ENCODE data around the gene SMG5. TPM values are rescaled to one million over a fixed set of nuclear protein-coding genes. Genes with fewer than 3 reads are reported as not detected.

The SMG5 gene
- total RNA-seq, 1 experiment from 2014 or later, result 126 TPM

- CTCF ChIA-PET, result interaction anchor here (0.7 kb wide), 1 partner anchor 151 kb away, joined by 6 read pairs; no protein-coding TSS in a partner anchor
- peaks cover 35% of the 10 kb centered on the region for H4K20me1 ChIP-seq (ENCODE audit: low read length)
Measured at GRCh38 chr1:156276966-156277381, 5.7 kb downstream of the SMG5 start.

GRCh38 chr1:156276532-156276931 lies 6.1 kb downstream of the SMG5 start:
- H2AFZ ChIP-seq (ENCODE audit: low read length), result no peak overlapping the region
- no peak overlapping the region for H3K27ac ChIP-seq (ENCODE audit: low read length)
- no peak overlapping the region for H3K9ac ChIP-seq (ENCODE audit: low read length)
- TF ChIP-seq EZH2phosphoT487 (IDR thresholded peaks at IDR 0.05; ENCODE audit: borderline replicate concordance, low read length), result no peak
- no peak for TF ChIP-seq EZH2 (IDR thresholded peaks at IDR 0.05; ENCODE audit: low read length, unreplicated experiment)
- TF ChIP-seq CTCF (conservative IDR thresholded peaks at IDR 0.05; ENCODE audit: low read depth, low read length), result no peak
- no peaks in the 10 kb centered on the region for H3K9me3 ChIP-seq (ENCODE audit: low read length)
- H3K4me2 ChIP-seq (ENCODE audit: low read length), result no peak overlapping the region
- peaks cover 78% of the 10 kb centered on the region for H3K36me3 ChIP-seq (ENCODE audit: low read depth, low read length)
- H3K79me2 ChIP-seq (ENCODE audit: low read length), result peaks cover 38% of the 10 kb centered on the region
- BruUV-seq (replicated peaks), result no TSS peak
- no peaks in the 10 kb centered on the region for H3K9me2 ChIP-seq (replicated peaks; ENCODE audit: low read length)
- no peaks in the 10 kb centered on the region for H3K27me3 ChIP-seq (ENCODE audit: low read length)
- H3K4me3 ChIP-seq (ENCODE audit: low read length), result no peak overlapping the region
- intact Hi-C loops (cut with micrococcal nuclease), result no loop called here
- POLR2A ChIA-PET (ENCODE audit: unreplicated experiment), result no interaction called here
- DNase-seq (no peak), ATAC-seq (no peak)
- H3K4me1 ChIP-seq (ENCODE audit: insufficient read depth, low read length), result peaks cover 10% of the 10 kb centered on the region
- no peaks in the 10 kb centered on the region for H3F3A ChIP-seq (ENCODE audit: low read length, unreplicated experiment)
- CTCF ChIA-PET, result interaction anchor here (0.7 kb wide), 1 partner anchor 150 kb away, joined by 6 read pairs; no protein-coding TSS in a partner anchor
- peaks cover 31% of the 10 kb centered on the region for H4K20me1 ChIP-seq (ENCODE audit: low read length)

More at GRCh38 chr1:156276966-156277381, 5.7 kb downstream of the SMG5 start:
- H3K4me2 ChIP-seq (ENCODE audit: low read length), result no peak overlapping the region
- no peaks in the 10 kb centered on the region for H3K9me2 ChIP-seq (replicated peaks; ENCODE audit: low read length)
- no TSS peak for BruUV-seq (replicated peaks)
- DNase-seq, result no peak
- H3K9me3 ChIP-seq (ENCODE audit: low read length), result no peaks in the 10 kb centered on the region
- H3K36me3 ChIP-seq (ENCODE audit: low read depth, low read length), result peaks cover 74% of the 10 kb centered on the region
- TF ChIP-seq EZH2 (IDR thresholded peaks at IDR 0.05; ENCODE audit: low read length, unreplicated experiment) (no peak), EZH2phosphoT487 (IDR thresholded peaks at IDR 0.05; ENCODE audit: borderline replicate concordance, low read length) (no peak), CTCF (conservative IDR thresholded peaks at IDR 0.05; ENCODE audit: low read depth, low read length) (no peak)
- peaks cover 11% of the 10 kb centered on the region for H3K4me1 ChIP-seq (ENCODE audit: insufficient read depth, low read length)
- H3K79me2 ChIP-seq (ENCODE audit: low read length), result peaks cover 43% of the 10 kb centered on the region
- ATAC-seq, result no peak
- POLR2A ChIA-PET (ENCODE audit: unreplicated experiment), result no interaction called here
- no peaks in the 10 kb centered on the region for H3F3A ChIP-seq (ENCODE audit: low read length, unreplicated experiment)
- no peak overlapping the region for H2AFZ ChIP-seq (ENCODE audit: low read length)
- no peak overlapping the region for H3K9ac ChIP-seq (ENCODE audit: low read length)
- H3K27ac ChIP-seq (ENCODE audit: low read length), result no peak overlapping the region
- H3K4me3 ChIP-seq (ENCODE audit: low read length), result no peak overlapping the region
- H3K27me3 ChIP-seq (ENCODE audit: low read length), result no peaks in the 10 kb centered on the region
- intact Hi-C loops (cut with micrococcal nuclease), result no loop called here

- Histone ChIP-seq H4K20me1 (ENCODE audit: low read length) (0 out of 2 replicates have a peak, but pooled peaks cover 4% of the 10 kb centered on the region), H3K4me1 (ENCODE audit: insufficient read depth, low read length) (no peaks in the 10 kb centered on the region), H3K4me3 (ENCODE audit: low read length) (no peak overlapping the region), H3K79me2 (ENCODE audit: low read length) (0 out of 2 replicates have a peak, but pooled peaks cover 4% of the 10 kb centered on the region), H3K9ac (ENCODE audit: low read length) (no peak overlapping the region), H3K27me3 (ENCODE audit: low read length) (no peaks in the 10 kb centered on the region), H3F3A (ENCODE audit: low read length, unreplicated experiment) (peaks cover 3% of the 10 kb centered on the region), H3K9me2 (replicated peaks; ENCODE audit: low read length) (no peaks in the 10 kb centered on the region), H3K27ac (ENCODE audit: low read length) (no peak overlapping the region), H3K36me3 (ENCODE audit: low read depth, low read length) (peaks cover 81% of the 10 kb centered on the region), H2AFZ (ENCODE audit: low read length) (no peak overlapping the region), H3K9me3 (ENCODE audit: low read length) (no peaks in the 10 kb centered on the region), H3K4me2 (ENCODE audit: low read length) (no peak overlapping the region)
- no peak for TF ChIP-seq EZH2phosphoT487 (IDR thresholded peaks at IDR 0.05; ENCODE audit: borderline replicate concordance, low read length)
- no peak for TF ChIP-seq CTCF (conservative IDR thresholded peaks at IDR 0.05; ENCODE audit: low read depth, low read length)
- no peak for TF ChIP-seq EZH2 (IDR thresholded peaks at IDR 0.05; ENCODE audit: low read length, unreplicated experiment)
- ChIA-PET POLR2A (ENCODE audit: unreplicated experiment) (no interaction called here), CTCF (no interaction called here)
- BruUV-seq (replicated peaks), result no TSS peak
- DNase-seq, result peak; percentile 29
- 0 out of 2 replicates have a peak, but pooled peaks have one; percentile 27 for ATAC-seq
- intact Hi-C loops (cut with micrococcal nuclease), result no loop called here
Measured at GRCh38 chr1:156270314-156270713, 12.3 kb downstream of the SMG5 start.
